ENCODE measurements around the gene FASTKD3. TPM values are rescaled to one million over a fixed set of nuclear protein-coding genes. Genes with fewer than 3 reads are reported as not detected.

Gene FASTKD3
- total RNA-seq, 2 experiments from 2014 or later: 12.9 to 15.1 TPM

DNA sequence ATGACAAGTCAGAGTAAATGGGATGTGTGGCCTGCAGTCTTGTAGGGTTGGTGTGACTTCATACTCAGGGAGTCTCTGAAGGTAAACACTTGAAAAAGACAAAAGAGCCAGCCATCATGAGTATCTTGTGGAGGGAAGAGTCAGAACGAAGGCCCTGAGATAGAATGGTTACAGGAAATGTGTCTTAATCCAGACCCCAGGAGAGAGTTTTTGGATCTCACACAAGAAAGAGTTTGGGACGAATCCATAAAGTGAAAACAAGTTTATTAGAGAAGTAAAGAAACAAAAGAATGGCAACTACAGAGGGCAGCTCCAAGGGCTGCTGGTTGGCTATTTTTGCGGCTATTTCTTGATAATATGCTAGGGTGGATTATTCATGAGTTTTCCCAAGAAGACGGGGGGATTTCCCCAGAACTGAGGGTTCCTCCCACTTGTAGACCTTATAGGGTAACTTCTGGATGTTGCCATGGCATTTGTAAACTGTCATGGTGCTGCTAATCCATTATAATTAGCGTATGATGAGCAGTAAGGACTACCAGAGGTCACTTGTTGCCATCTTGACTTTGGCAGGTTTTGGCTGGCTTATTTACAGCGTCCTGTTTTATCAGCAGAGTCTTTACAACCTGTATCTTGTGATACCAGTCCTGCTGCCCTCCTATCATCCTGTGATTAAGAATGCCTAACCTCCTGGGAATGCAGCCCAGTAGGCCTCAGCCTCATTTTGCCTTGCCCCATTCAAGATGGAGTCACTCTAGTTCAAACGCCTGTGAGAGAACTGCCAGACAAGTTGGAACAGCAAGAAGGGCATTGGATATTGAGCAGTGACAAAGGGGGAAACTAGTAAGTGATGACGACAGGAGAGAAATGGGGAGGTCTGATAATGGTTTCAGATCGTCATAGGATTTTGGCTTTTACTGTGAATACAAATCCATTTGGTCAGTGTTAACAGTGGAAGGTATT lies 34.1 kb upstream of the FASTKD3 start:
- BruUV-seq (replicated peaks): no TSS peak
- DNase-seq (ENCODE audit: low spot score): no peak

DNA sequence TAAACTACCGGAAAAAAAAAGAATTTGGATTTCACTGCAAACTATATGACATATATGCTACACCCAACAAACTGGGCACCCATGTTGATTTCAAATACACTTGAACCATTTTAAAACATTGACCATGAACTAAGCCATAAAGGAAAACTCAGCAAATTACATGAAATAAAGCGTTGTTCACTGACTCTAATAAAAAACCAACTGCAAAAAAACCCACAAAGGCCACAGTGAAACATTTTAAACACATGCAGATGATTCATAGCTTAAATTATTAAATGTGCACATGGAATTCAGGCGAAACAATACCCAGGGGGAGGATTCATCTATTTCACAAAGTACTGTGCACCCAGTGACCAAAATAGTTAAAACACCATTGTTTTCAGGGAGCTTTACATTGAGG lies 33.4 kb upstream of the FASTKD3 start:
- no peak overlapping the region for H2AFZ ChIP-seq (ENCODE audit: low read length)
- ChIA-PET CTCF (ENCODE audit: unreplicated experiment) (no interaction called here), POLR2A (interaction anchor here (0.6 kb wide), 1 partner anchor 1654 kb away, joined by 3 read pairs; no protein-coding TSS in a partner anchor)
- no peak overlapping the region for H3K4me2 ChIP-seq (ENCODE audit: low read length)
- no TSS peak for BruUV-seq (replicated peaks)
- intact Hi-C loops (cut with micrococcal nuclease; ENCODE audit: unreplicated experiment): no loop called here
- H4K20me1 ChIP-seq (ENCODE audit: insufficient read depth, low read length): 0 out of 2 replicates have a peak, but pooled peaks cover 6% of the 10 kb centered on the region
- no peaks in the 10 kb centered on the region for H3K4me1 ChIP-seq (ENCODE audit: insufficient read depth, low read length, poor library complexity, severe bottlenecking)
- H3K4me3 ChIP-seq (ENCODE audit: low read depth, low read length, poor library complexity, severe bottlenecking): no peak overlapping the region
- H3K79me2 ChIP-seq (ENCODE audit: insufficient read depth, low read depth, low read length): no peaks in the 10 kb centered on the region
- TF ChIP-seq EZH2phosphoT487 (IDR thresholded peaks at IDR 0.05; ENCODE audit: borderline replicate concordance, low read depth, low read length): no peak
- TF ChIP-seq, protein P1, sequence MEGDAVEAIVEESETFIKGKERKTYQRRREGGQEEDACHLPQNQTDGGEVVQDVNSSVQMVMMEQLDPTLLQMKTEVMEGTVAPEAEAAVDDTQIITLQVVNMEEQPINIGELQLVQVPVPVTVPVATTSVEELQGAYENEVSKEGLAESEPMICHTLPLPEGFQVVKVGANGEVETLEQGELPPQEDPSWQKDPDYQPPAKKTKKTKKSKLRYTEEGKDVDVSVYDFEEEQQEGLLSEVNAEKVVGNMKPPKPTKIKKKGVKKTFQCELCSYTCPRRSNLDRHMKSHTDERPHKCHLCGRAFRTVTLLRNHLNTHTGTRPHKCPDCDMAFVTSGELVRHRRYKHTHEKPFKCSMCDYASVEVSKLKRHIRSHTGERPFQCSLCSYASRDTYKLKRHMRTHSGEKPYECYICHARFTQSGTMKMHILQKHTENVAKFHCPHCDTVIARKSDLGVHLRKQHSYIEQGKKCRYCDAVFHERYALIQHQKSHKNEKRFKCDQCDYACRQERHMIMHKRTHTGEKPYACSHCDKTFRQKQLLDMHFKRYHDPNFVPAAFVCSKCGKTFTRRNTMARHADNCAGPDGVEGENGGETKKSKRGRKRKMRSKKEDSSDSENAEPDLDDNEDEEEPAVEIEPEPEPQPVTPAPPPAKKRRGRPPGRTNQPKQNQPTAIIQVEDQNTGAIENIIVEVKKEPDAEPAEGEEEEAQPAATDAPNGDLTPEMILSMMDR (conservative IDR thresholded peaks at IDR 0.05; ENCODE audit: low read length): no peak
- no peak for DNase-seq (ENCODE audit: low spot score)
- no peaks in the 10 kb centered on the region for H3K9me2 ChIP-seq (ENCODE audit: insufficient read depth, low read length)
- peaks cover 3% of the 10 kb centered on the region; the same call in 1 of the 2 replicates for H3K9me3 ChIP-seq (ENCODE audit: low read length)
- H3K36me3 ChIP-seq (ENCODE audit: insufficient read depth, low read length): peaks cover 99% of the 10 kb centered on the region
- no peak overlapping the region for H3K27ac ChIP-seq (ENCODE audit: low read depth, low read length, poor library complexity, severe bottlenecking)

More for the DNA sequence above, 34.1 kb upstream of the FASTKD3 start:
- H3K36me3 ChIP-seq (ENCODE audit: insufficient read depth, low read length): peaks cover 99% of the 10 kb centered on the region
- TF ChIP-seq, protein P1 (conservative IDR thresholded peaks at IDR 0.05; ENCODE audit: low read length): no peak
- no peak for TF ChIP-seq EZH2phosphoT487 (IDR thresholded peaks at IDR 0.05; ENCODE audit: borderline replicate concordance, low read depth, low read length)
- intact Hi-C loops (cut with micrococcal nuclease; ENCODE audit: unreplicated experiment): no loop called here
- peaks cover 10% of the 10 kb centered on the region; the same call in 1 of the 2 replicates for H3K9me3 ChIP-seq (ENCODE audit: low read length)
- H2AFZ ChIP-seq (ENCODE audit: low read length): no peak overlapping the region
- no peaks in the 10 kb centered on the region for H3K4me1 ChIP-seq (ENCODE audit: insufficient read depth, low read length, poor library complexity, severe bottlenecking)
- CTCF ChIA-PET (ENCODE audit: unreplicated experiment): no interaction called here
- H3K27ac ChIP-seq (ENCODE audit: low read depth, low read length, poor library complexity, severe bottlenecking): no peak overlapping the region
- no peaks in the 10 kb centered on the region for H4K20me1 ChIP-seq (ENCODE audit: insufficient read depth, low read length)
- H3K79me2 ChIP-seq (ENCODE audit: insufficient read depth, low read depth, low read length): no peaks in the 10 kb centered on the region
- no peak overlapping the region for H3K4me2 ChIP-seq (ENCODE audit: low read length)
- POLR2A ChIA-PET: no interaction called here
- H3K9me2 ChIP-seq (ENCODE audit: insufficient read depth, low read length): no peaks in the 10 kb centered on the region
- H3K4me3 ChIP-seq (ENCODE audit: low read depth, low read length, poor library complexity, severe bottlenecking): no peak overlapping the region

All from OCI-LY7 (cell line).